GM12872 (cell line): ENCODE results near the gene KMT2B.

Experiments used
- TF ChIP-seq, protein P1 (sequence below): IDR thresholded peaks from 3 replicates; pipeline ENCODE4 v1.5.1; 2011; ENCODE audit warnings: low read depth, mild to moderate bottlenecking, low read length, moderate library complexity; ENCODE audit not compliant: insufficient read depth

The KMT2B gene

DNA sequence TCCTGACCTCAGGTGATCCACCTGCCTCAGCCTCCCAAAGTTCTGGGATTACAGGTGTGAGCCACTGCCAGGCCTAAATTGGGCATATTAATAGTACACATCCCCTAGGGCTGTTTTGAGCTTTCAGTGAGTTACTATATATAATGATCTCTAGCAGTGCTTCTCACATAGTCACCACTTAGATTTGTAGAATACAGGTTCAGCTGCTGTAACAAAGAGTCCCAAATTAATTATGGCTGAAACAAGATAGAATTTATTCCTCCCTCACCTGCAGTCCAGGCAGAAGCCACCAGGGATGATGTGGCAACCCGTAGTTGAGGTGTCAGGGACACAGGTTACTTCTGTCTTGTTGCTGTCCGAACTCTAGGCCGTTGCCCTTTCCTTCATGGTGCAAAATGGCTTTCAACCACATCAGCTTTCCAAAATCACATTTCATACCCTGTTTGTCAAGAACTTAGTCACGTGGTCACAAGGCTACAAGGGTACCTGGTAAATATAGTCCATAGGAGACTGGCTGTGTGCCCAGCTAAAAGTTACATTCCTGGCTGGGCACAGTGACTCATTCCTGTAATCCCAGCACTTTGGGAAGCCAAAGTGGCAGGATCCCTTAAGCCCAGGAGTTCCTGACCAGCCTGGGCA lies 43.0 kb downstream of the KMT2B start:
- TF ChIP-seq, protein P1, sequence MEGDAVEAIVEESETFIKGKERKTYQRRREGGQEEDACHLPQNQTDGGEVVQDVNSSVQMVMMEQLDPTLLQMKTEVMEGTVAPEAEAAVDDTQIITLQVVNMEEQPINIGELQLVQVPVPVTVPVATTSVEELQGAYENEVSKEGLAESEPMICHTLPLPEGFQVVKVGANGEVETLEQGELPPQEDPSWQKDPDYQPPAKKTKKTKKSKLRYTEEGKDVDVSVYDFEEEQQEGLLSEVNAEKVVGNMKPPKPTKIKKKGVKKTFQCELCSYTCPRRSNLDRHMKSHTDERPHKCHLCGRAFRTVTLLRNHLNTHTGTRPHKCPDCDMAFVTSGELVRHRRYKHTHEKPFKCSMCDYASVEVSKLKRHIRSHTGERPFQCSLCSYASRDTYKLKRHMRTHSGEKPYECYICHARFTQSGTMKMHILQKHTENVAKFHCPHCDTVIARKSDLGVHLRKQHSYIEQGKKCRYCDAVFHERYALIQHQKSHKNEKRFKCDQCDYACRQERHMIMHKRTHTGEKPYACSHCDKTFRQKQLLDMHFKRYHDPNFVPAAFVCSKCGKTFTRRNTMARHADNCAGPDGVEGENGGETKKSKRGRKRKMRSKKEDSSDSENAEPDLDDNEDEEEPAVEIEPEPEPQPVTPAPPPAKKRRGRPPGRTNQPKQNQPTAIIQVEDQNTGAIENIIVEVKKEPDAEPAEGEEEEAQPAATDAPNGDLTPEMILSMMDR, result no peak

DNA sequence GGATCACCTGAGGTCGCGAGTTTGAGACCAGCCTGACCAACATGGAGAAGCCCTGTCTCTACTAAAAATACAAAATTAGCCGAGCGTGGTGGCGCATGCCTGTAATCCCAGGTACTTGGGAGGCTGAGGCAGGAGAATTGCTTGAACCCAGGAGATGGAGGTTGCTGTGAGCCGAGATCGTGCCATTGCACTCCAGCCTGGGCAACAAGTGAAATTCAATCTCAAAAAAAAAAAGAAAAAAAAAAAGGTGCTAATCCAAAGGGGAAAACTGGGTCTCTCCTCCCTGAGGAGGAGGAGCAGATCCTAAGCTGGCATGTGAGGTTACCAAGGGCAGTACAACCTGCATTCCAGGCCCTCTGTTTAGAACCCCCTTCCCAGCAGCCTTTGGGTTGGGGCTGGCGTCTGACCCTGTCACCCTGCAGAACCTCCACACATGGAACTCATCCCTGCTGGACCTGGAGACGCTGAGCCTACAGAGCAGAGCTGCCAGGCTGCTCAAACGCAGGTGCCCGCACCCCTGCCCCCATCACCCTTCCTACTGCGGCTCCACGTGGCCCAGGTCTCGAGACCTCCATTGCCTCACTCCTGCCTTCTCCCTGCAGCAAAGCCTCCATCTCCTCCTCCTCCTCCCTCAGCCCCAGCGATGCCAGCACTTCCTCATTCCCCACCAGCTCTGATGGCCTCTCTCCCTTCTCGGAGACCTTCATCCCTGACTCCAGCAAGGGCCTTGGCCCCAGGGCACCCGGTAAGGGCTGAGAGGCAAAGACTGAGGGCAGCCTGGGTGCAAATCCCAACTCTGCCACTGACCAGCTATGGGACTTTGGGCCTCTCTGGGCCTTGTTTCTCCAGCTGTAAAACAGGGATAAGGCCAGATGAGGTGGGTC lies 46.9 kb downstream of the KMT2B start:
- TF ChIP-seq, protein P1, result no peak

DNA sequence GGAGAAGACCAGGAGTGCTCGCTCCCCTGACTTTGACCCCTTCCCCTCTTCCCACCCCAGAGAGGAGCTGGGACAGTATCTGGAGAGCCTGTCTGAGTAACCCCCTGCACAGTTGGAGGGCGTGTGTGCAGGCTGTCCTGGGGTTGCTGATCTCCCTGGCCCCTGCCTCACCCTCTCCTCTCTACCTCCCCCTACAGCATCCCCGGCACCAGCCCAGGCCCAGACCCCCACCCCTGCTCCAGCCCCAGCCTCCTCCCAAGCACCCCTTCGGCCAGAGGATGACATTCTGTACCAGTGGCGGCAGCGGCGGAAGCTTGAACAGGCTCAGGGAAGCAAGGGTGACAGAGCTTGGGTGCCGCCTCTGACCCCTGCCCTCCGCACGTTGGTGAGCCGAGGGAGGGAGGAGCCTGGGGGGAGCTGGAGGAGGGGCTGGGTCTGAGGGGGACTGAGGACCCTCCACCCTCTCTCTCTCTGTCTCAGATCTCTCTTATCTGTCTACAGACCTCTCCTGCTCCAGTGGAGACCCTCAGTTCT lies 48.8 kb downstream of the KMT2B start:
- TF ChIP-seq, protein P1, result no peak

DNA sequence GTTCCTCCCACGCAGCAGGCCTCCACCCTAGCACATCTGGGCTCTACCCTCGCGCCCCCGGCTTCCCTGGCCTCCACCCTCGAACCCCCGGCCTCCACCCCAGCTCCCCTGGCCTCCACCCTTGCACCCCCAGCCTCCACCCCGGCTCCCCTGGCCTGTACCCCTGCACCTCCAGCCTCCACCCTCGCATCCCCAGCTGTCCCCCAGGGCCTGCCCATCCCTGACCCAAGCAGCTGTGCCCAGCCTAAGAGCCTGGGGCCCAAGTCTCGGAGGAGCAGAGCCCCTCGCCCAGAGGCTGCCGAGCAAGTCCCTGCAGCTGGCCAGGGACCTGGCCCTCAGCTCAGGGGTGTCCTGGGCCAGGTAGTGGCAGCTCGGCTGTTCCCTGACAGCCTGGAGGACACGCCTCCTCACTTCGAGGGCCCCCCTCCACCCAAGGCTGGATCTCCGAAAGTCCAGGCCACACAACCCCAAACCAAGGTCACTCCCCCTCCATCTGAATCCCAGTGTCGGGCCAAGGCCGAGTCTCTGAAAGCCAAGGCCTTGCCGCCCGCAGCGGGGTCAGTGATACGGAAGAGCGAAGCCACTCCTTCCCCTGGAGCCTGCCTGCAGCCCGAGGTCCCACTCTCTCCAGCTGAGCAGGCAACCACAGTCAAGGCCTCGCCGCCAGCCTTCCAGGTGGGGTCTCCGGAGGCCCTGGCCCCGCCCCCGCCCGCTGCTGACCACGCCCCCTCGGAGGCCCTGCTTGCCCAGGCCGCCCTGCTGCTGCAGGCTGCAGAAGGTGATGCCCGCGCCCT lies 49.7 kb downstream of the KMT2B start:
- TF ChIP-seq, protein P1, result no peak

DNA sequence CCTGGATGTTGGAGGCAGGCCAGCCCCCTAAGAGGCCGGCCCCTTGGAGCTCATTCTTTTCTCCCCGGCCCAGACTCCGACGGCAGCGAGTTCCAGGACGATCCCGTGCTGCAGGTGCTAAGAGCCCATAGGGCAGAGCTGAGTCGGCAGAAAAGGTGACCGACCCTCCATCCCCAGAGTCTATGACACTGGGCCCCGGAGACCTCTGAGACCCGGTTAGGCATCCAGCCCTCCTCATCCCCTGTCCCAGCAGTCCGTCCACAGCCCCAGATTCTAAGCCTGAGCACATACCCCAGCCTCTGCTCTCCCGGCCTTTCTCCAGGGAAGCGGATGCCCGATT lies 50.2 kb downstream of the KMT2B start:
- TF ChIP-seq, protein P1, result no peak

DNA sequence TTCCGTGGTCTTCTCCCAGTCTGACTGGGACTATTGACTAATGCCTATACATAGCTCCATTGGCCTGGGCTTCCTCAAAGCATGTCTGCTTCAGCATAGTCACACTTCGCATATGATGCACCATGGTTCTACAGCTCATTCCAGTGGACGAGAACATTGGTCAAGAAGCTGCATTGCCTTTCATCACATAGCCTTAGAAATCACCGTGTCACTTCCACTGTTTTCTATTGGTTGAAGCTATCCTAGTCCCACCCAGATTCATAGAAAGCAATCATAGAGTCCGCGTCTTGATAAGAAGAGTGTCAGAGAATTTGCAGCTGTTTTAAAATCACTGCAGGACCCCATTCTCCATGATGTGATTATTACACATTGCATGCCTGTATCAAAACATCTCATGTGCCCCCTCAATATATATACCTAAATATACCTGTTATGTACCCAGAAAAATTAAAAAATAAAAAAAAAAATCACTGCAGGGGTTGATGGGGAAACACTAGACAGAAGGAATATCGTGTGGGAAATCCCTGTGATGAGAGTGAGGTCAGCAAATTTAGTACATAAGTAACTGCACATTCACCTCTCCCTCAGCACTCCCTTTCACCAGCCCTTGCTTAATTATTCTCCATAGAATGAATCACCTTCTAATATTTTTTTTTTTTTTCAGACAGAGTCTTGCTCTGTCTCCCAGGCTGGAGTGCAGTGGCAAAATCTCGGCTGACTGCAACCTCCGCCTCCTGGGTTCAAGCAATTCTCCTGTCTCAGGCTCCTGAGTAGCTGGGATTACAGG lies 55.4 kb downstream of the KMT2B start:
- TF ChIP-seq, protein P1, result no peak
